NCI-H2227 treated with DMSO at 0.1 percent for 48 hours (cell line): Measurements from ENCODE around the gene ASAP2.

Experiments used
- DNase-seq: peaks from one replicate; lab custom pipeline; 2025; lab: John Stamatoyannopoulos, UW

ASAP2 gene

GRCh38 chr2:9325428-9325827, 118.8 kb downstream of the ASAP2 start:
- DNase-seq, result no peak

GRCh38 chr2:9326975-9327374, 120.4 kb downstream of the ASAP2 start:
- no peak for DNase-seq

GRCh38 chr2:9327873-9328352, 121.3 kb downstream of the ASAP2 start:
- DNase-seq, result no peak

GRCh38 chr2:9328931-9329330, 122.3 kb downstream of the ASAP2 start:
- DNase-seq, result no peak

GRCh38 chr2:9329497-9329896, 122.9 kb downstream of the ASAP2 start:
- no peak for DNase-seq

GRCh38 chr2:9330612-9331270, 124.1 kb downstream of the ASAP2 start:
- DNase-seq, result no peak

GRCh38 chr2:9331704-9332103, 125.1 kb downstream of the ASAP2 start:
- DNase-seq, result no peak

GRCh38 chr2:9332136-9332852, 125.7 kb downstream of the ASAP2 start:
- DNase-seq, result no peak

GRCh38 chr2:9332853-9333245, 126.2 kb downstream of the ASAP2 start:
- DNase-seq, result no peak

- DNase-seq, result peak; percentile 16
Observed at GRCh38 chr2:9333591-9334171, 127.1 kb downstream of the ASAP2 start.

- no peak for DNase-seq
Observed at GRCh38 chr2:9334761-9335160, 128.1 kb downstream of the ASAP2 start.

- DNase-seq, result no peak
Observed at GRCh38 chr2:9335322-9335832, 128.8 kb downstream of the ASAP2 start.

- DNase-seq, result peak; percentile 45
Observed at GRCh38 chr2:9336241-9336575, 129.6 kb downstream of the ASAP2 start.

GRCh38 chr2:9336576-9337314, 130.1 kb downstream of the ASAP2 start:
- DNase-seq, result peak; percentile 95

GRCh38 chr2:9337901-9338300, 131.3 kb downstream of the ASAP2 start:
- no peak for DNase-seq

GRCh38 chr2:9341337-9341887, 134.8 kb downstream of the ASAP2 start:
- no peak for DNase-seq

GRCh38 chr2:9342659-9343058, 136.0 kb downstream of the ASAP2 start:
- no peak for DNase-seq

GRCh38 chr2:9343524-9343923, 136.9 kb downstream of the ASAP2 start:
- DNase-seq, result no peak

GRCh38 chr2:9344434-9344833, 137.8 kb downstream of the ASAP2 start:
- DNase-seq, result no peak

GRCh38 chr2:9345343-9345742, 138.7 kb downstream of the ASAP2 start:
- DNase-seq, result no peak

- DNase-seq, result no peak
Observed at GRCh38 chr2:9345997-9346396, 139.4 kb downstream of the ASAP2 start.

GRCh38 chr2:9346885-9347284, 140.3 kb downstream of the ASAP2 start:
- DNase-seq, result no peak
